Measurements from ENCODE around the gene ZCWPW1.
A peak's percentile ranks its signal among the peaks of the same experiment; 100 is the strongest.

ZCWPW1 gene

DNA sequence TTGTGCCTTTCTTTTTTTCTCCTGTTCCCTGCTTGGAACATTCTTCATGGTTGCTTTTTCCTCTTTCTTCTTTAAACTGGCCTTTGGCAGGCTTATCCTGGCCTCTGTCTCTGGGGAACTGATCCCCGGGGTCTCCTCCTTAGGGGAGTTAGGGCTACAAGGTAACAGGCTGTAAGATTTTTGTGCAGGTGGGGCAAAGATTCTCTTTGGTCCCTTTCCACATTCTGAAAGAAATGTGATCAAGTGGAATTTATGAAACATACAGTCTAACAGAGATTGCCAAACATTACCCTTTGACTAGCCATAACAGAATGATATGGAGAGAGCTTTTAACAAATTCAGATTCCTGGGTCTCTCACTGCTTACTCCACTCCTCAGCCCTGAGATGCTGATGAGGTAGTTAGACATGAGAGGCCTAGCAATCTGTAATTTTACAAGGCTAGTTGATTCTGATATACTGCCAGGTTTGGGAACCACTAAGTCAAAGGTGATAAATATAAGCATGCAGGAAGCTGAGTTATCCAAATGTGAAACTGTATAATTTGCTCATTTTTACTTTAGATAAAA is 8.8 kb downstream of the ZCWPW1 start:
- no peak overlapping the region for H3K4me3 ChIP-seq (ENCODE audit: low read depth, low read length)
- TF ChIP-seq, protein P1, sequence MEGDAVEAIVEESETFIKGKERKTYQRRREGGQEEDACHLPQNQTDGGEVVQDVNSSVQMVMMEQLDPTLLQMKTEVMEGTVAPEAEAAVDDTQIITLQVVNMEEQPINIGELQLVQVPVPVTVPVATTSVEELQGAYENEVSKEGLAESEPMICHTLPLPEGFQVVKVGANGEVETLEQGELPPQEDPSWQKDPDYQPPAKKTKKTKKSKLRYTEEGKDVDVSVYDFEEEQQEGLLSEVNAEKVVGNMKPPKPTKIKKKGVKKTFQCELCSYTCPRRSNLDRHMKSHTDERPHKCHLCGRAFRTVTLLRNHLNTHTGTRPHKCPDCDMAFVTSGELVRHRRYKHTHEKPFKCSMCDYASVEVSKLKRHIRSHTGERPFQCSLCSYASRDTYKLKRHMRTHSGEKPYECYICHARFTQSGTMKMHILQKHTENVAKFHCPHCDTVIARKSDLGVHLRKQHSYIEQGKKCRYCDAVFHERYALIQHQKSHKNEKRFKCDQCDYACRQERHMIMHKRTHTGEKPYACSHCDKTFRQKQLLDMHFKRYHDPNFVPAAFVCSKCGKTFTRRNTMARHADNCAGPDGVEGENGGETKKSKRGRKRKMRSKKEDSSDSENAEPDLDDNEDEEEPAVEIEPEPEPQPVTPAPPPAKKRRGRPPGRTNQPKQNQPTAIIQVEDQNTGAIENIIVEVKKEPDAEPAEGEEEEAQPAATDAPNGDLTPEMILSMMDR (IDR thresholded peaks at IDR 0.05; ENCODE audit: borderline replicate concordance, insufficient read depth, low read depth, low read length), result no peak

GRCh38 chr7:100418930-100419659 is 9.4 kb downstream of the ZCWPW1 start:
- H3K4me3 ChIP-seq (ENCODE audit: low read depth, low read length), result no peak overlapping the region
- TF ChIP-seq, protein P1 (IDR thresholded peaks at IDR 0.05; ENCODE audit: borderline replicate concordance, insufficient read depth, low read depth, low read length), result 0 out of 2 replicates have a peak, but pooled peaks have one; percentile 5

GRCh38 chr7:100415448-100415847 is 13.1 kb downstream of the ZCWPW1 start:
- no peak overlapping the region for H3K4me3 ChIP-seq (ENCODE audit: low read depth, low read length)
- TF ChIP-seq, protein P1 (IDR thresholded peaks at IDR 0.05; ENCODE audit: borderline replicate concordance, insufficient read depth, low read depth, low read length), result no peak

DNA sequence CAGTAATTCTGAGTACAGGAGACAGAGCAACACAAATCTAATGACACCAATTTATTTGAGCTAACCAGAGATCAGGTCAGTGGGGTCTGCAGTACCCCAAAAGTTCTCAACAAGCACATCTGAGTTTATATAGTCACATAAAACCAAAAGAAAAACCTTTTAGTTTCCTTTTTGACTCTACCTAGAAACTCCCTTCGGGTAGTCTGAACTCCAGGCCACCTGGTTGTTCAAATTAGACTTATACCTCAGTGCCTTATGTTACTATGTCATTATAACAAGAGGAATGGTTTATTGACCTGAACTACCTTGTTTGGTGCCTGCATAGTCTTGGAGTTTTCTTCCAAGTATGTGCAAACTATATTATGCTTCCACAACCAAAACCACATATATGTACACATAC is 14.6 kb downstream of the ZCWPW1 start:
- TF ChIP-seq, protein P1 (IDR thresholded peaks at IDR 0.05; ENCODE audit: borderline replicate concordance, insufficient read depth, low read depth, low read length), result no peak
- H3K4me3 ChIP-seq (ENCODE audit: low read depth, low read length), result no peak overlapping the region

DNA sequence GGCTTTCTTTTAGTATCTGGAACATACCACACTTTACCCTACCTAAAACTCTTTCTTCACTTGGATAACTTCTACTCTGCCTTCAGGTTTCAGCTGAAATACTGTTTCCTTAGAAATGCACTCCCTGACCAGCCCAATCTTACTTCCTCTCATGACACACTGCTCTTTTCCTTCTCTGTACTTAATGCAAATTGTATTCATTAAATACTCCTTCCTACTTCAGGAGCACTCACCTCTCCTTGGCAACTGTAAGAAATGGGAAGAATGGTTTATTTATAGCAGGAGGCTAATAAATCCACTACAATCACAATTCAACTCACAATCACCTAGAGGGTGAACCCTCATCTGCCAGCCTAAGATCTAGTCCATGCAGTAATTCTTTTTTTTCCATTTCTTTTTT is 15.2 kb downstream of the ZCWPW1 start:
- TF ChIP-seq, protein P1 (IDR thresholded peaks at IDR 0.05; ENCODE audit: borderline replicate concordance, insufficient read depth, low read depth, low read length), result no peak
- H3K4me3 ChIP-seq (ENCODE audit: low read depth, low read length), result no peak overlapping the region

DNA sequence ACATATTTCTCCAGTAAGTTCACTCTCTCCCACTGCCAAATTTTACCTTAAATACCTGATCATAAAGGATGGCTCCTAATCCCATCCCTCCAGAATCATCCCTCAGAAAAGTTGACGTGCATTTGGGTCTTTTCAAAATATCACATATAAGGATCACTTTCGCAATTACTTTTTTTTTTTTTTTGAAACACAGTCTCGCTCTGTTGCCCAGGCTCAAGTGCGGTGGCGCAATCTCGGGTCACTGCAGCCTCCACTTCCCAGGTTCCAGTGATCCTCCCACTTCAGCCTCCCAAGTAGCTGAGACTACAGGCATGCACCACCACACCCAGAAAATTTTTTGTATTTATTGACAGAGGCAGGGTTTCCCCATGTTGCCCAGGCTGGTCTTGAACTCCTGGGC is 17.4 kb downstream of the ZCWPW1 start:
- no peak overlapping the region for H3K4me3 ChIP-seq (ENCODE audit: low read depth, low read length)
- TF ChIP-seq, protein P1 (IDR thresholded peaks at IDR 0.05; ENCODE audit: borderline replicate concordance, insufficient read depth, low read depth, low read length), result no peak

Data from GM12875 (cell line).